GF-D8 (cell line): ENCODE results near the gene G3BP1.
"Not testable (repeated sequence)": the region's sequence is repeated elsewhere in the genome, so short reads cannot be mapped to it uniquely, and the experiment has no call there.

Source experiments
- DNase-seq: peaks from one replicate; lab custom pipeline; 2025; lab: John Stamatoyannopoulos, UW

Gene G3BP1

GRCh38 chr5:151755383-151755782, 16.4 kb upstream of the G3BP1 start:
- no peak for DNase-seq

- DNase-seq, result no peak
These were observed 14.3 kb upstream of the G3BP1 start for GRCh38 chr5:151757233-151758140.

GRCh38 chr5:151758141-151758429, 13.7 kb upstream of the G3BP1 start:
- no peak for DNase-seq

- DNase-seq, result peak; percentile 34
These were observed 13.1 kb upstream of the G3BP1 start, which contains the start of gene ATOX1 for GRCh38 chr5:151758430-151759241. Gene ATOX1, minus strand, starts transcription at chr5:151758631. Its CDS starts 80 bp downstream, at chr5:151758551.

GRCh38 chr5:151764801-151765200, 7.0 kb upstream of the G3BP1 start:
- DNase-seq, result no peak

GRCh38 chr5:151766975-151767374, 4.8 kb upstream of the G3BP1 start:
- DNase-seq, result no peak

GRCh38 chr5:151770383-151771258, 1.1 kb upstream of the G3BP1 start:
- DNase-seq, result no peak

GRCh38 chr5:151772029-151772845, 483 bp downstream of the G3BP1 start:
- no peak for DNase-seq

- no peak for DNase-seq
These were observed 1.2 kb downstream of the G3BP1 start for GRCh38 chr5:151772846-151773561.

- DNase-seq, result no peak
These were observed 2.2 kb downstream of the G3BP1 start for GRCh38 chr5:151773951-151774350.

GRCh38 chr5:151775025-151775606, 3.4 kb downstream of the G3BP1 start:
- DNase-seq, result no peak

GRCh38 chr5:151779531-151780125, 7.9 kb downstream of the G3BP1 start:
- no peak for DNase-seq

GRCh38 chr5:151780348-151780747, 8.6 kb downstream of the G3BP1 start:
- no peak for DNase-seq

GRCh38 chr5:151781201-151781600, 9.4 kb downstream of the G3BP1 start:
- no peak for DNase-seq

GRCh38 chr5:151783664-151784063, 11.9 kb downstream of the G3BP1 start:
- not testable (repeated sequence) for DNase-seq

- no peak for DNase-seq
These were observed 12.4 kb downstream of the G3BP1 start for GRCh38 chr5:151784141-151784540.

GRCh38 chr5:151786468-151786867, 14.7 kb downstream of the G3BP1 start:
- no peak for DNase-seq

- no peak for DNase-seq
These were observed 16.1 kb downstream of the G3BP1 start for GRCh38 chr5:151787817-151788216.

- no peak for DNase-seq
These were observed 21.6 kb downstream of the G3BP1 start for GRCh38 chr5:151793358-151793757.

- no peak for DNase-seq
These were observed 23.7 kb downstream of the G3BP1 start for GRCh38 chr5:151795426-151795825.
